Activated CD8-positive, alpha-beta T cell treated with anti-CD3 and anti-CD28 coated beads, Interleukin-2, amount 10 ng/mL, durations not matched to agents 7 days and 5 days (primary cell): ENCODE data around the gene COL17A1. TPM values are rescaled to one million over a fixed set of nuclear protein-coding genes. Genes with fewer than 3 reads are reported as not detected.
A peak's percentile ranks its signal among the peaks of the same experiment; 100 is the strongest.

Experiments
- ATAC-seq: fragments of 150-1000 bp; cut with Tn5 transposase; one replicate; pipeline ENCODE4 v1.10.0; 2021; ENCODE audit warnings: moderate library complexity
- CTCF ChIA-PET: fragments of 350-600 bp; sonication (Branson Sonifier 250); formaldehyde crosslinking; loops from one replicate; lab custom pipeline; 2021; ENCODE audit warnings: antibody characterized with exemption; lab: Charles Lee
- POLR2A ChIA-PET: fragments of 350-600 bp; sonication (Branson Sonifier 250); formaldehyde crosslinking; loops from one replicate; lab custom pipeline; 2021; ENCODE audit warnings: antibody characterized with exemption; lab: Charles Lee
- DNase-seq: peaks from one replicate; pipeline ENCODE4 v3.0.0-alpha.2; 2020
- H3K27ac Mint-ChIP-seq: one replicate; pipeline ENCODE4 v1.8.0; 2021; ENCODE audit warnings: mild to moderate bottlenecking, mixed read lengths
- H3K27me3 Mint-ChIP-seq: one replicate; pipeline ENCODE4 v1.8.0; 2021; ENCODE audit warnings: low read depth, mixed read lengths
- H3K36me3 Mint-ChIP-seq: one replicate; pipeline ENCODE4 v1.8.0; 2021; ENCODE audit warnings: low read depth, mixed read lengths
- H3K4me1 Mint-ChIP-seq: one replicate; pipeline ENCODE4 v1.8.0; 2021; ENCODE audit warnings: low read depth, mixed read lengths
- H3K4me3 Mint-ChIP-seq: one replicate; pipeline ENCODE4 v1.8.0; 2021; ENCODE audit warnings: mild to moderate bottlenecking, mixed read lengths
- H3K9me3 Mint-ChIP-seq: one replicate; pipeline ENCODE4 v1.8.0; 2022; ENCODE audit warnings: mixed read lengths; ENCODE audit not compliant: insufficient read depth
- total RNA-seq, 2 experiments: library from RNA; stranded (reverse); gene quantifications; one replicate each; pipeline ENCODE4 v1.2.3, GENCODE V29; 2021

The COL17A1 gene
- not detected for total RNA-seq

DNA sequence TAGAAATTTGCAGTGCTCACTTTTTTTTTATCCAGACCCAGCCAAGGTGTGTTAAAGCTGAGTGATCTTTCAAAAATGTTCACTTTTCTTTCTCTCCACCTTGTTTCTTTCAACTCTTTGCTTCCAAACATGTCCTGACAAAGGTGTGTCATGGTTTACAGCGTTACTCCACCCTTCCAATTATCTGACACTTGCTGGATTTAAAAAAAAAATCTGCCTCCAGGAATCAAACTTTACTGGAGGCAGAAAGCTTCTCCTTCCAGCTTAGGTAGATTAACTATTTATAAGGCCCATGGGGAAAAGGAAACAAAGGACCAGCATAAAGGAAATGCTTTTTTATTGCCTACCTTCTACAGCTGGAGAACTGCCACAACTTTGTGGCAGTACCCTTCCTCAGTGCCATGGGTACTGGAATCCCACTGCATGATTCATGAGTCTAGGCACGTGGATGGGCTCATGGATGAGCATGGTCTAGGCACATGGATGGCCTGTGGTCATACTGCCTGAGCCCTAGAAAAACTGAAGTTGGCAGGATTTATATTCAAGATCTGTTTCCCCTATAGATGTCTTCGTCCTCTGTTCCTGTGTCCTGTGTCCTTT lies at the start of gene COL17A1:
Gene COL17A1 (minus strand): TSS at position 80 of the 600 bp plus-strand sequence. CDS start 5,207 bp downstream, outside the sequence.
- Mint-ChIP-seq H3K36me3 (no peaks in the 10 kb centered on the region), H3K4me1 (no peaks in the 10 kb centered on the region), H3K4me3 (no peak within 1 kb of the TSS), H3K9me3 (no peaks in the 10 kb centered on the region), H3K27ac (no peak within 1 kb of the TSS), H3K27me3 (peaks cover 10% of the 10 kb centered on the region)
- ATAC-seq = no peak
- CTCF ChIA-PET = no interaction called here
- DNase-seq = no peak
- POLR2A ChIA-PET = no interaction called here

DNA sequence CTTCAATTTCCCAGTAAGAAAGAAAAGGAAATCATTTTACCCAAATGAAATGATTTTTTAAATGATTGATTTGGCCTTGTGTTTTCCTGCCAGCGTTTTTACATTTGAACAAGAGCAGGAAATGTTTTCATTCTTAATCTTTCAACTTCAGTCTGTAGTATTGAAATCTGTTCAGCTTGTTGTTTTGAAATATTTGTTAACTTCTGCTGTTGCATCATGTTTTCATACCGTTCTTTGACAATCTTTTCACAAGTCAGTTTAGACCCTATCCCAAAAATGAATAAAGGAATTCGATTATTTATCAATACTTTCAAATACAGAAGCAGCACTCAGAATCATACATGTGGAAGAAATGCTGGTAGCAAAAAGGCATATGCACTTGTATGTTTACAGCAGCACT lies 44.4 kb upstream of the COL17A1 start:
- H3K27ac Mint-ChIP-seq = no peak overlapping the region
- peaks cover 21% of the 10 kb centered on the region for H3K27me3 Mint-ChIP-seq
- peaks cover 8% of the 10 kb centered on the region for H3K36me3 Mint-ChIP-seq
- no peak for DNase-seq
- H3K4me1 Mint-ChIP-seq = no peaks in the 10 kb centered on the region
- no peak overlapping the region for H3K4me3 Mint-ChIP-seq
- ChIA-PET POLR2A (interaction anchor here (0.6 to 1.9 kb wide), 2 partner anchors 8 to 219 kb away, joined by 3 to 6 read pairs; partner anchors contain the start of gene SFR1), CTCF (no interaction called here)
- ATAC-seq = no peak
- H3K9me3 Mint-ChIP-seq = no peaks in the 10 kb centered on the region

DNA sequence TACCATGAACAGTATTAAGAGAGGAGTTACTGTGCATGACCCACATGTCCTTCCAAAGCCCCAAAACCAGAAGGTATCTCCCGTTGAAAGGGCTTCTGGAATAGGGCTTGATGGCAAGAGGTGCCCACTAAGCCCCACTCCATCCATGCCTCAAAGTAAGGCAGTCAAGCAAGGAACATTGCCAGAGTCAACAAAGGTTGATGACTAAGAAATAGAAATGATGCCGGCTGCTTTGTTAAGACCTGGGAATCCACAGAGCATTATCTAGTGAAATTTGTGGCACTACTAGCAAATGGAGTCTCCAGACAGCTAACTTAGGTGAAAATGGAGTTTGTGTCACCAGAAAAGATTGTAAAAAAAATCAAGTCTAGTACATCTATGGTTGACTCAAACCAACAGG lies 42.5 kb upstream of the COL17A1 start:
- ATAC-seq (no peak), DNase-seq (no peak)
- no peak overlapping the region for H3K27ac Mint-ChIP-seq
- H3K36me3 Mint-ChIP-seq = peaks cover 15% of the 10 kb centered on the region
- H3K4me1 Mint-ChIP-seq = peaks cover 7% of the 10 kb centered on the region
- H3K9me3 Mint-ChIP-seq = no peaks in the 10 kb centered on the region
- peaks cover 11% of the 10 kb centered on the region for H3K27me3 Mint-ChIP-seq
- H3K4me3 Mint-ChIP-seq = no peak overlapping the region
- ChIA-PET CTCF (interaction anchor here (1.0 kb wide), 1 partner anchor 240 kb away, joined by 4 read pairs; no protein-coding TSS in a partner anchor), POLR2A (no interaction called here)

DNA sequence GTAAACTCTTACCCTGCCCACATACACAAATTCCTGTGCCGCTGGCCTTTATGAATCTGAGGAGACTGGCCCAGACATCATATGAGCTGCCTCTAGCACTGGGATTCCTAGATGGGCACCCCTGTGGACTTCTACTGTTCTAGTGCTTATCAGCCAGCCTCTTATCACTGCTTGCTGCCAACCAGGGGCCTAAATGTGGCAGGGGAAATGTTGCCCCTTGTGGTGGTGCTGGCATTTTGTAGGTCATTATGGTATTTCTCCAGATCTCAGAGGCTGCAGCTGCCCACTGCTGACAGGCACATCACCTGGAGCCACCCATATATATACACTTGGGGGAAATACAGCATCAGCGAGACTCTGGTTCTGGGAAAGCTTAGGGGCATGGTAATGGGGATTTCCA lies 41.7 kb upstream of the COL17A1 start:
- DNase-seq = no peak
- Mint-ChIP-seq H3K4me3 (no peak overlapping the region), H3K36me3 (peaks cover 16% of the 10 kb centered on the region), H3K4me1 (peaks cover 14% of the 10 kb centered on the region), H3K9me3 (no peaks in the 10 kb centered on the region), H3K27ac (no peak overlapping the region), H3K27me3 (peaks cover 5% of the 10 kb centered on the region)
- ChIA-PET POLR2A (no interaction called here), CTCF (interaction anchor here (1.2 to 1.7 kb wide), 3 partner anchors 19 to 239 kb away, joined by 4 to 8 read pairs (median 5); no protein-coding TSS in a partner anchor)
- ATAC-seq = peak; percentile 32

DNA sequence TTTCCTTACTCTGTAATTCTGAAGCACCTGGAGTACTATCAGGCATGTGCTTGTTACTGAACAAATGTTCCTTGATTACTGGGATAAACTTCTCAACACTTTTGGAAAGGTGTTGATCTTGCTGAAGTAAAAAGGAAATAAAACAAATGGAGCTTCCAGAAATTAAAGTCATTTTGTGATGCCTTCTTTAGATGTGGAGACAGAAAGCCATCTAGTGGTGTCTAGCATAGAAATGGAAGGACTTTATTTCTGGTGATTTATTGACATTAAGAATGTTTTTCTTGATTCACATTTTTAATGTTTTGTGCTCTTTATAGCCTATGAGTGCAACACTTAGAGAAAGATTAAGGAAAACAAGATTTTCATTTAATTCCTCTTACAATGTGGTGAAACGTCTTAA lies 37.7 kb upstream of the COL17A1 start:
- peaks cover 16% of the 10 kb centered on the region for H3K36me3 Mint-ChIP-seq
- H3K4me3 Mint-ChIP-seq = peak overlapping the region; percentile 93
- CTCF ChIA-PET = interaction anchor here (0.7 to 6.2 kb wide), 18 partner anchors 10 to 238 kb away, joined by 3 to 60 read pairs (median 4); no protein-coding TSS in a partner anchor
- H3K9me3 Mint-ChIP-seq = no peaks in the 10 kb centered on the region
- DNase-seq (no peak), ATAC-seq (no peak)
- H3K27ac Mint-ChIP-seq = no peak overlapping the region
- no peaks in the 10 kb centered on the region for H3K27me3 Mint-ChIP-seq
- POLR2A ChIA-PET = interaction anchor here (1.1 to 3.0 kb wide), 3 partner anchors 157 to 236 kb away, joined by 3 to 17 read pairs (median 15); partner anchors contain the start of gene SLK
- peaks cover 27% of the 10 kb centered on the region for H3K4me1 Mint-ChIP-seq

DNA sequence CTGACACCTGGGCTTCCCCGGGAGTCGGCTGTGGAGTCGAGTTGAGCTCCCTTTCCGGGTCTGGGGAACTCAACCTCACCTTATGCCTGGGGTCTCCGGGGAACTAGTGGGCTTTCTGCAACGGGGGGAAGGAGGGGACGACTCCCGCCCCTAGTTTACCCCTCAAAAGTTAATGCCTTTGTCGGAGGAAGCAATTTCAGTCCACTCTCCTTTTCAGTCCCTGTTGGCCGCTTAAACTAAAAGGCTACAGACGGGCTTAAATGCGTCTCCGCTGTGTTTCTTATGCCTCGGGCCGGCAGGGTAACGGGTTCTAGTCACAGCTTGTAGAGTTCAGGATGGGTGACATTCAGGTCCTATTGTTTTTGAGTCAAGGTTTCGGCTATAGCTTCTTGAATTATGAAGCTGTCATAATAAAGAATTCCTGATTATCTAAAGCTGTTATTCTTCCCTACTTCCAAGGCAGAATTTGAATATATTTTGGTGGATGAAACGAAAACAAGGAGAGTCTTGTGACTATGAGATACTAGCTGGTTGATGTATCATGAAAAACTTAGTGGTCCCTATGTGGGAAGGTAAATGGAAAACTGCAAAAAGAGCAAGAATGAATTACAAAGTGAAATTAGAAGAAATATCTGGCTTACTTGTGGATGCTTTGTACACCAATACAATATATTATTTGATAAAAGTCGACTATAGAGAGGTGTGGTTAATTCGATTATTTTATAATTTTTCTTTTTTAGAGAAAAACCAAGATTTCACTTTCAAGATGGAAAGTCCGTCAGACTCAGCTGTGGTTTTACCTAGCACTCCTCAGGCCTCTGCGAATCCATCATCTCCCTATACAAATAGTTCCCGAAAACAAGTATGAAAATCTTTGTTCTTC lies 36.8 kb upstream of the COL17A1 start:
- POLR2A ChIA-PET = interaction anchor here (0.6 to 3.0 kb wide), 33 partner anchors 9 to 322 kb away, joined by 3 to 17 read pairs (median 5); partner anchors contain the start of genes GSTO1, SLK and STN1
- CTCF ChIA-PET = interaction anchor here (0.6 to 6.2 kb wide), 52 partner anchors 10 to 268 kb away, joined by 3 to 60 read pairs (median 4); partner anchors contain the start of genes ITPRIP and SLK

DNA sequence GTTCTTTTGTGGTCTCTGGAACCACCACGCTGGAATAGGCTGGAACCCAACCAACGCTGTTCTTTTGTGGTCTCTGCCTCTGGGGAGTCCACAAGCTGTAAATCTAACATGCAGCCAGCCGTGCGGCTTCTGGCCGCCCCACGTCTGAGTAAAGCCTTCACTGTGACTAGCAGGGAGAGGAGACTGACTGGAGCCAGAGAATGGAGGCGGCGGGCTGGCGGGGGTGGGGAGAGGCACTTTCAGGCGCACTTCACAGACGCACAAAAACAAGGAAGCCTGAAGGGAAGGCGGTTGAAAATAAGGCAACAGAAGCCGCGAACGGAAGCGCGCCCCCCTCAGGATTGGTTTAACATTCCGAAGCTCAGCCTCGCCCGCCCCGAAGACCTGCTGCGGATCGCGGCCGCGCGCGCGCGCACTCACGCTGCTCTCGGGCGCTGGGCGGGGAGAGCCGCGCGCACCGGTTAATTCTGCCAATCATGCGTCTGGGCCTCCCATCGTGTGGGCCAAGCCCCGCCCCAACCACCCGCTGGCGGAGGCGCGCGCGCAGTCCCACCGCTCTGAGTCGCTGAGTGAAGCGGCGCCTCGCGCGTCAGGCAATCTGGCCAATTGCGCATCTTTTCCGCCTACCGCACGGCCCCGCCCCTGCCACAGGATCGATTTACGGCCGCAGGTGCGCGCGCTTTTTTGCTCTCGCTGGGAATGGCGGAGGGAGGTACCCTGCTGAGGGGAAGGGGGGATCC lies 36.0 kb upstream of the COL17A1 start, which contains the start of gene SFR1:
Gene SFR1 (plus strand): TSS at position 687 of the 740 bp plus-strand sequence. CDS start 13 bp downstream, at position 700.
- CTCF ChIA-PET = interaction anchor here (0.6 to 6.2 kb wide), 52 partner anchors 9 to 436 kb away, joined by 3 to 60 read pairs (median 4); partner anchors contain the start of genes ITPRIP and SLK
- Mint-ChIP-seq H3K9me3 (no peaks in the 10 kb centered on the region), H3K36me3 (peaks cover 16% of the 10 kb centered on the region), H3K4me3 (peak within 1 kb of the TSS; percentile 93), H3K27ac (peak within 1 kb of the TSS; percentile 97), H3K4me1 (peaks cover 27% of the 10 kb centered on the region), H3K27me3 (peaks cover 13% of the 10 kb centered on the region)
- POLR2A ChIA-PET = interaction anchor here (0.6 to 3.0 kb wide), 40 partner anchors 9 to 321 kb away, joined by 3 to 17 read pairs (median 4); partner anchors contain the start of genes CFAP43, GSTO1, SLK and STN1
- DNase-seq = peak; percentile 99
- peak; percentile 94 for ATAC-seq

More for the DNA sequence above, 36.8 kb upstream of the COL17A1 start:
- ATAC-seq (peak; percentile 2), DNase-seq (no peak)
- Mint-ChIP-seq H3K4me3 (peak overlapping the region; percentile 93), H3K4me1 (peaks cover 27% of the 10 kb centered on the region), H3K27ac (peak overlapping the region; percentile 97), H3K36me3 (peaks cover 16% of the 10 kb centered on the region), H3K9me3 (no peaks in the 10 kb centered on the region), H3K27me3 (peaks cover 7% of the 10 kb centered on the region)

DNA sequence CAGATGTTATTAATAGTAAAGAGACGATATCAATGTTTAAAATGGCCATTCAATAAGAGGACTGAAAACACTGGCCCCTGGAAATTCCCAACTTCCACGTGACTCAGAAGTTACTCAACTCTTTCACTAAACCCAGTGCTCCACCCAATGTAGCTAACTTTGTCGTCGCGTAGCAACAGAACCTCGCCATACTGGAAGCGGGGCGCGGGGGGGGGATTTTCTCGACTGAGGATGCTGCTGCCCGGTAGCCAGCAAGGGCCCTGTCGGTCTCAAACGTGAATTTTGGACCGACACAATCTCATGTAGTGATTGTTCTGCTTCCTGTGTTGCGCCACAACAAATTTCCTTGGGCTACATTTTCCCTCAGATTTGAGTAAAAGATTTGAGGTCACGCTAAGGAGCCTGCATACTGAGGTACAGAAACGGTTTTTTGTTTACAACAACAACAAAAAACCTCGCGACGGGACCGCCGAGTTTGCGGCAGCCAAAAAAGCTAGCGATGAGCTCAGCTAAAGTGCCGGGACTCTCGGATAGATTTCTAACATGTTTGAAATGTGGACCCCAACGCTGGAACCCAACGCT lies 35.3 kb upstream of the COL17A1 start:
- DNase-seq = peak; percentile 86
- H3K4me3 Mint-ChIP-seq = peak overlapping the region; percentile 93
- H3K36me3 Mint-ChIP-seq = peaks cover 14% of the 10 kb centered on the region
- peak overlapping the region; percentile 97 for H3K27ac Mint-ChIP-seq
- ATAC-seq = peak; percentile 40
- H3K27me3 Mint-ChIP-seq = peaks cover 16% of the 10 kb centered on the region
- no peaks in the 10 kb centered on the region for H3K9me3 Mint-ChIP-seq
- H3K4me1 Mint-ChIP-seq = peaks cover 27% of the 10 kb centered on the region
- CTCF ChIA-PET = interaction anchor here (0.8 to 6.2 kb wide), 41 partner anchors 8 to 435 kb away, joined by 3 to 60 read pairs (median 5); partner anchors contain the start of genes GSTO1, ITPRIP and SLK
- POLR2A ChIA-PET = interaction anchor here (0.7 to 3.0 kb wide), 29 partner anchors 9 to 233 kb away, joined by 3 to 17 read pairs (median 5); partner anchors contain the start of genes CFAP43, GSTO1, SLK and STN1

DNA sequence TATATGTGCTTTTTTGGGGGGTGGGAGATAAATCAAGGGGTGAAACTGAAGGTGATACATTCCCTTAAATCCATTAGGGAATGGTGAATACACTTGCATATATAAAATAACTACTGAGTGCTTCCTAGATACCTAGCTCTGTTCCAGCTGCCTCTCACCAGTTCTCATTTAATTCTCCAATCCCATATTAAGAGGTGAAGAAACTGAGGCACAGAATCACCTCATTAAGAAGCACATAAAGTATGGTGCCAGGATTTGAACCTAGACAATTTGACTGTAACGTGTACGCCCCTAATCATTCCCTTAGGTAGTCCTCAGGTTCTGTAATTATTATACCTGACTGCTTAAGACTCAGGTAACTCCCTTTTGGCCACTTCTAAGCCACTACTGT lies 34.8 kb upstream of the COL17A1 start:
- no peak for ATAC-seq
- Mint-ChIP-seq H3K9me3 (no peaks in the 10 kb centered on the region), H3K36me3 (peaks cover 13% of the 10 kb centered on the region), H3K4me1 (peaks cover 27% of the 10 kb centered on the region), H3K27me3 (peaks cover 16% of the 10 kb centered on the region), H3K4me3 (peak overlapping the region; percentile 93), H3K27ac (peak overlapping the region; percentile 97)
- no peak for DNase-seq
- ChIA-PET POLR2A (interaction anchor here (1.1 to 3.0 kb wide), 12 partner anchors 11 to 233 kb away, joined by 3 to 17 read pairs (median 8); partner anchors contain the start of genes CFAP43, GSTO1 and SLK), CTCF (interaction anchor here (1.2 to 6.2 kb wide), 18 partner anchors 8 to 235 kb away, joined by 3 to 60 read pairs (median 11); partner anchors contain the start of genes GSTO1 and ITPRIP)

DNA sequence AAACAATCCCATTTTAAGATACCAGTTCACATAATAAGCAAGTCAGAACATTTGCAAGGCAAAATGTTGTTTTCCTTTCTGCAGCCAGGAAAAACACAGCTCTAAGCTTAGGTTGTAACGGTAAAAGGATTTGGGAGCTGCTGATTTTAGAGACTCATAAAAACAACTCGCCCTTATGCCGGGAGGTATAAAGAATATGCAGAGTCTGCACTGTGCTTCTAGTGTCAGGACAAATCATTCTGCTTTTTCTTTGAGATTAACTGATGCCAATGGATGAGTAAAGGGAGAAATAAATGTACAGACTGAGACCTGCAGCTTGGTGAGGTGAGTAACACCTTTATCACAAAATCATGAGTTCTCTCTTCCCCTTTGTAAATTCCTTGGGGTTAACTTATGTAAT lies 34.3 kb upstream of the COL17A1 start:
- Mint-ChIP-seq H3K9me3 (no peaks in the 10 kb centered on the region), H3K4me3 (no peak overlapping the region), H3K27ac (no peak overlapping the region), H3K36me3 (peaks cover 9% of the 10 kb centered on the region), H3K4me1 (peaks cover 27% of the 10 kb centered on the region), H3K27me3 (peaks cover 21% of the 10 kb centered on the region)
- no peak for ATAC-seq
- ChIA-PET CTCF (interaction anchor here (1.1 to 6.2 kb wide), 9 partner anchors 11 to 234 kb away, joined by 3 to 60 read pairs (median 14); partner anchors contain the start of gene GSTO1), POLR2A (no interaction called here)
- no peak for DNase-seq
